GM12878 (cell line): ENCODE results near the gene DNHD1. TPM values are rescaled to one million over a fixed set of nuclear protein-coding genes. Genes with fewer than 3 reads are reported as not detected.

Experiments used
- ATAC-seq: fragments of 200-7000 bp; cut with Tn5 transposase; 3 replicates; pipeline ENCODE4 v1.9.1; 2020; ENCODE audit warnings: mild to moderate bottlenecking, moderate library complexity
- BruUV-seq: library from RNA; stranded (reverse); fragments of 400-500 nt; replicated peaks from 2 replicates; lab custom pipeline; 2021; lab: Mats Ljungman, UMichigan
- CTCF ChIA-PET: fragments of 300-600 bp; sonication (Branson Sonifier 250); formaldehyde crosslinking; extraction: SDS; loops from one replicate; lab custom pipeline; 2021; ENCODE audit warnings: inconsistent platforms; lab: Yijun Ruan, JAX
- POLR2A ChIA-PET: fragments of 350-600 bp; formaldehyde crosslinking; extraction: SDS; loops from one replicate; lab custom pipeline; 2021; ENCODE audit warnings: inconsistent platforms; lab: Charles Lee
- RAD21 ChIA-PET: fragments of 300-600 bp; sonication (Branson Sonifier 250); formaldehyde crosslinking; loops from one replicate; lab custom pipeline; 2023; ENCODE audit warnings: antibody characterized with exemption; ENCODE audit not compliant: unreplicated experiment; lab: Charles Lee
- SMC1A ChIA-PET: fragments of 300-600 bp; sonication (Branson Sonifier 250); formaldehyde crosslinking; loops from one replicate; lab custom pipeline; 2023; ENCODE audit not compliant: unreplicated experiment, uncharacterized antibody; lab: Charles Lee
- DNase-seq: peaks from one replicate; pipeline ENCODE4 v3.0.0-alpha.2; 2011; ENCODE audit warnings: low read depth, low spot score
- FAIRE-seq: peaks from 3 replicates; lab custom pipeline; 2011; peaks lifted over from hg19 to GRCh38; lab: Jason Lieb, UNC
- H2AFZ ChIP-seq: 2 replicates; pipeline ENCODE4 v1.6.0; 2011; ENCODE audit warnings: low read depth, low read length, control low read depth; ENCODE audit not compliant: control insufficient read depth
- H3K27ac ChIP-seq: 2 replicates; pipeline ENCODE4 v1.5.1; 2011; ENCODE audit warnings: control low read depth; ENCODE audit not compliant: control insufficient read depth, insufficient read depth
- H3K27me3 ChIP-seq, 2 experiments: replicated peaks in 1 of 2; 2 replicates each; pipeline versions ENCODE4 v1.6.0 to v1.6.1; 2011; ENCODE audit warnings: low read length in 1 of 2; ENCODE audit not compliant: control insufficient read depth in 2 of 2, insufficient read depth in 2 of 2
- H3K36me3 ChIP-seq, 2 experiments: 2 replicates each; pipeline ENCODE4 v1.5.1; 2011; ENCODE audit warnings: low read length in 1 of 2; ENCODE audit not compliant: control insufficient read depth in 2 of 2, insufficient read depth in 2 of 2
- H3K4me1 ChIP-seq: 2 replicates; pipeline ENCODE4 v1.6.1; 2011; ENCODE audit warnings: mild to moderate bottlenecking, low read length, moderate library complexity, mixed read lengths; ENCODE audit not compliant: control insufficient read depth, insufficient read depth
- H3K4me2 ChIP-seq: 2 replicates; pipeline ENCODE4 v1.6.0; 2011; ENCODE audit warnings: control low read depth; ENCODE audit not compliant: control insufficient read depth, insufficient read depth
- H3K4me3 ChIP-seq: fragments of 200-600 bp; sonication (generic); 2 replicates; pipeline ENCODE4 v1.5.1; 2016
- H3K79me2 ChIP-seq: 2 replicates; pipeline ENCODE4 v1.6.0; 2011; ENCODE audit warnings: low read length; ENCODE audit not compliant: control insufficient read depth, insufficient read depth
- H3K9ac ChIP-seq: 2 replicates; pipeline ENCODE4 v1.8.0; 2011; ENCODE audit warnings: low read length, control low read depth, mixed read lengths; ENCODE audit not compliant: control insufficient read depth, insufficient read depth
- H3K9me3 ChIP-seq: replicated peaks from 3 replicates; pipeline ENCODE4 v1.5.1; 2011; ENCODE audit warnings: mild to moderate bottlenecking, low read length; ENCODE audit not compliant: control insufficient read depth, insufficient read depth
- H4K20me1 ChIP-seq: 2 replicates; pipeline ENCODE4 v1.6.0; 2011; ENCODE audit not compliant: control insufficient read depth, insufficient read depth
- CHD2 ChIP-seq: IDR thresholded peaks from 2 replicates; pipeline ENCODE4 v1.6.1; 2011; ENCODE audit warnings: low read depth, low read length, improper control_type of control experiment, borderline replicate concordance
- E4F1 ChIP-seq: fragments of 450-650 bp; IDR thresholded peaks from 2 replicates; pipeline ENCODE4 v1.6.1; 2018; ENCODE audit warnings: borderline replicate concordance, mild to moderate bottlenecking; ENCODE audit not compliant: partially characterized antibody
- FOXM1 ChIP-seq: IDR thresholded peaks from 2 replicates; pipeline ENCODE4 v1.6.1; 2012; ENCODE audit warnings: low read depth, mild to moderate bottlenecking, inconsistent platforms, low read length, moderate library complexity
- JUND ChIP-seq: IDR thresholded peaks from 2 replicates; pipeline ENCODE4 v1.6.1; 2012; ENCODE audit warnings: low read depth, mild to moderate bottlenecking, low read length, improper control_type of control experiment, moderate library complexity
- KLF5 ChIP-seq: fragments of 450-650 bp; IDR thresholded peaks from 2 replicates; pipeline ENCODE4 v1.6.1; 2014; ENCODE audit warnings: mild to moderate bottlenecking; ENCODE audit not compliant: partially characterized antibody
- SPI1 ChIP-seq: IDR thresholded peaks from 2 replicates; pipeline ENCODE4 v1.6.1; 2011; ENCODE audit warnings: low read depth, mild to moderate bottlenecking, low read length, moderate library complexity, borderline replicate concordance; ENCODE audit not compliant: insufficient read depth
- whole genome bisulfite sequencing: methylation state at CpG from one replicate; pipeline ENCODE4 v1.1.6; 2016; ENCODE audit warnings: low lambda C conversion rate; ENCODE audit not compliant: insufficient replicate concordance, insufficient coverage; ENCODE audit errors: missing lambda C conversion rate; 5-methylcytosine and 5-hydroxymethylcytosine counted together
- in situ Hi-C: fragments of 300-500 bp; cut with MboI; formaldehyde crosslinking; loops from 9 replicates; pipeline ENCODE4 v1.14.3; 2018; ENCODE audit warnings: mixed read lengths
- intact Hi-C: fragments of 100-400 bp; cut with micrococcal nuclease; formaldehyde crosslinking; loops from one replicate; pipeline ENCODE4 v1.14.2; 2022; ENCODE audit not compliant: unreplicated experiment
- polyA plus RNA-seq, 11 experiments: library from polyadenylated mRNA; depleted of rRNA in 4 of 11; unstranded in 6 of 11; stranded (reverse) in 5 of 11; fragments of >200 nt; fragmentation: Nextera tagmentation in 4 of 11; fragmentation: Illumina TruSeq in 1 of 11; extraction: Ambion mirVana in 4 of 11; extraction: Trizol in 1 of 11; gene quantifications; 1 replicate in 1 of 11; 2 replicates in 10 of 11; pipeline versions ENCODE4 v1.2.1 to v1.2.3, GENCODE V29; 2011 to 2016; ENCODE audit warnings: inconsistent platforms in 2 of 11, missing spikeins in 2 of 11, low read depth in 1 of 11
- total RNA-seq, 4 experiments: library from RNA; depleted of rRNA in 3 of 4; stranded (reverse); fragments of >200 nt in 3 of 4; fragmentation: Illumina TruSeq in 1 of 4; extraction: Trizol in 1 of 4; gene quantifications; 2 replicates each; pipeline versions ENCODE4 v1.2.1 to v1.2.3, GENCODE V29; 2013 to 2021

The DNHD1 gene
- total and polyA plus RNA-seq, 10 of the 15 experiments (the other 5 are each of a cell fraction or from before 2014, with no cell fraction given), result 0.99 to 16.9 (median 8.6) TPM

- H3K9me3 ChIP-seq, result no peaks in the 10 kb centered on the region
- no peak overlapping the region for H3K4me2 ChIP-seq
- SMC1A ChIA-PET, result no interaction called here
- in situ Hi-C loops, result no loop called here
- no peak overlapping the region for H3K4me3 ChIP-seq
- DNase-seq, result no peak
- H3K79me2 ChIP-seq, result no peaks in the 10 kb centered on the region
- no peak overlapping the region for H2AFZ ChIP-seq
- no peak overlapping the region for H3K9ac ChIP-seq
- H3K27me3 ChIP-seq, result no peaks in the 10 kb centered on the region
- intact Hi-C loops, result no loop called here
- TF ChIP-seq KLF5, result no peak
- TF ChIP-seq JUND, result no peak
- TF ChIP-seq CHD2, result no peak
- no peak for TF ChIP-seq E4F1
- TF ChIP-seq SPI1, result no peak
- no peak for TF ChIP-seq FOXM1
- no peaks in the 10 kb centered on the region for H3K4me1 ChIP-seq
- no peaks in the 10 kb centered on the region for H4K20me1 ChIP-seq
- no peak overlapping the region for H3K27ac ChIP-seq
- RAD21 ChIA-PET, result no interaction called here
- 96% methylated on average over 12 of the region's 12 CpGs for WGBS
- no peak for ATAC-seq
- POLR2A ChIA-PET, result interaction anchor here (0.8 kb wide), 1 partner anchor 68 kb away, joined by 3 read pairs; no protein-coding TSS in a partner anchor
- BruUV-seq, result no TSS peak
- no peaks in the 10 kb centered on the region; a peak in 1 of 4 replicates for H3K36me3 ChIP-seq
- CTCF ChIA-PET, result interaction anchor here (1.6 to 3.3 kb wide), 2 partner anchors 9 to 166 kb away, joined by 7 to 20 read pairs; no protein-coding TSS in a partner anchor
- no peak for FAIRE-seq
Measured at GRCh38 chr11:6539748-6540268, 42.7 kb downstream of the DNHD1 start.
